RPMI7951 (cell line): ENCODE results near the gene MORN4. TPM values are rescaled to one million over a fixed set of nuclear protein-coding genes. Genes with fewer than 3 reads are reported as not detected.
"Not testable (repeated sequence)": the region's sequence is repeated elsewhere in the genome, so short reads cannot be mapped to it uniquely, and the experiment has no call there.

Experiments
- DNase-seq: peaks from one replicate; pipeline ENCODE4 v3.0.0-alpha.2; 2012; ENCODE audit warnings: low read depth
- total RNA-seq: library from RNA; depleted of rRNA; stranded (reverse); fragments of >200 nt; shearing (Covaris generic); gene quantifications from 2 replicates; pipeline ENCODE4 v1.2.3, GENCODE V29; 2014

MORN4 gene
- total RNA-seq, 1 experiment from 2014 or later = 3.7 TPM

DNA sequence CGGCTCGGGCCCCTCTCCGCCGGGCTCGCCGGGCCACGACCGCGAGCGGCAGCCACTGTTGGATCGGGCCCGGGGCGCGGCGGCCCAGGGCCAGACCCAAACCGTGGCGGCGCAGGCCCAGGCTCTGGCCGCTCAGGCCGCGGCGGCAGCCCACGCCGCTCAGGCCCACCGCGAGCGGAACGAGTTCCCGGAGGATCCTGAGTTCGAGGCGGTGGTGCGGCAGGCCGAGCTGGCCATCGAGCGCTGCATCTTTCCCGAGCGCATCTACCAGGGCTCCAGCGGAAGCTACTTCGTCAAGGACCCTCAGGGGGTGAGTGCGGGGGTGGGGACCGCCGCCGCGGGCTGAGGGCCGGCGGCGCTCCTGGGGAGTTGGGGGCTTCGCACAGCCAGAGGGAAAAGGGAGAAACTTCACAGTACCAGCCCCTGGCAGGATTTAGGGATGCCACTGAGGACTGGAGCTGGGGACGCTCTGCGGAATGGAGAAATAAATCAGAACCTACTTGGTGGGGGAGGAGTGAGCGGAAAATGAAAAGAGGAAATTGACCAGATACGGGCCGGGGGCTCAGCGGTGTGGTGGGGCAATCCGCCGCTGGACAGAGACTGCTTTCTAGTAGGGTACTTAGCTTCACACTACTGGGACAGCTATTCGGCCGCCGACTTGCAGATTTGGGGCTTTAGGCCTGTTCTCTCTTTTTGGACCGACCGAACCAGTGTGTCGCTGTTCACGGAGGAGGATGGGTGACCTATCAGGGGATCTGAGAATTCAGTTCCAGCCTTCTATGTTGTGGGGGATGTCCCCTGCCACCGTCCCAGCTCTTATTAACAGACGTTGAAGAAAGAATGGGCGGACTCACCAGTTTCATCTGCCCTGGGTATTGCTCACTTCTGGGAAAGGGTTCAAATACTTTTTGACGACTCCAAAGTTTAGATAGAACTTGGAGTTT is 7.8 kb upstream of the MORN4 start:
- DNase-seq = peak; percentile 22

DNA sequence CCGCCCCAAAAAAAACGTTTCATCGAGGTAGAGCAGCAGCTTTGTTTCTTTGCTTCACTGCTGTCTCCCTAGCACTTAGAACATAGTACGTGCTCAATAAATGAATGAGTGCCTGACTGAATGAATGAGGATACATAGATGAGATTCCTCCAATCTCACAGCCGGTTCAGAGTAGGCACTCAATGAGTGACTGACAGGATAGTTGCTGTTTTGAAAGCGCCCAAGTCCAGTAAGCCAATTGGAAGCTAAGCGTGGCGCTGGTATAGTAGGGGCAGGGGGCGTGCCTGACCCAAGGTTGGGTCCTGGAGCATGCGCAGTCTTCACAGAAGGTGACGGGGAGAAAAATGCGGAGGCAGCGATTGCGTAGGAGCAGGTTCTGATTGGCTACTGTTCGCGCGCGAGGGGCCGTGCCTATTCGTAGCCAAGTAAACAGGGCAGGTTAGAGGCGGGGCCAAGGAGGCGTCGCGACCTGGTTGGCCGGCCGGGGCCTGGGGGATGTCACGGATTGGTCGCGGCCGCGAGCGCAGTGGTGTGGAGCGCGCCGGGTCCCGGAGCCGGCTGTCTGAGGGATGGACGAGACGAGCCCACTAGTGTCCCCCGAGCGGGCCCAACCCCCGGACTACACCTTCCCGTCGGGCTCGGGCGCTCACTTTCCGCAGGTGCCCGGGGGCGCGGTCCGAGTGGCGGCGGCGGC is 7.0 kb upstream of the MORN4 start, which contains the start of gene PI4K2A:
Gene PI4K2A, plus strand, starts transcription at position 498 of the 694 bp plus-strand sequence. Its CDS starts 72 bp downstream, at position 570.
- DNase-seq = peak; percentile 97

DNA sequence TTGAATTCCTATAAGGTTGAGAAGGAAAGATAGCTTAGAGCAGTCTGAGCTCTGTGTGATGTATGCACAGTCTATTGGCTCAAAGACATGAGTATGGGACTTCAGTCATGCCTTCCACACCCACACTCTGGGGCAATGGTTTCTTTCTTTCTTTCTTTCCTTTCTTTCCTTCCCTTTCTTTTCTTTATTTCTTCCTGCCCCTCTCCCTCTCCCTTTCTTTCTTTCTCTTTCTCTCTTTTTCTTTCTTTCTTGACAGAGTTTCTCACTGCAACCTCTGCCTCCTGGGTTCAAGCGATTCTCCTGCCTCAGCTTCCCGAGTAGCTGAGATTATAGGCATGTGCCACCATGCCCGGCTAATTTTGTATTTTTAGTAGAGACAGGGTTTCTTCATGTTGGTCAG is 5.8 kb upstream of the MORN4 start:
- DNase-seq = not testable (repeated sequence)

- no peak for DNase-seq
Observed at GRCh38 chr10:97635577-97635976, 2.3 kb upstream of the MORN4 start.

DNA sequence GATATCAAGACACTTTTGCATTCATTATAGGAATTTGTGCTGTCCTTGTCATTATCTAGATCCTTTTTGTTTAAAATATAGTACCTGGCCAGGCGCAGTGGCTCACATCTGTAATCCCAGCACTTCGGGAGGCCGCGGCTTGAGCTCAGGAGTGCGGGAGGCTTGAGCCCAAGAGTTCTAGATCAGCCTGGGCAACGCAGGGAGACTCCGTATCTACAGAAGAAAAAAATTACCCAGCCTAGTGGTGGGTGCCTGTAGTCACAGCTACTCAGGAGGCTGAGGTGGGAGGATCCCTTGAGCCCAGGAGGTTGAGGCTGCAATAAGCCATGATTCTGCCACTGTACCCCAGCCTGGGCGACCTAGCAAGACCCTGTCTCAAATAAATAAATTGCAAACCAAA is 621 bp upstream of the MORN4 start:
- peak; percentile 17 for DNase-seq

GRCh38 chr10:97631098-97631497 is 2.2 kb downstream of the MORN4 start:
- no peak for DNase-seq

DNA sequence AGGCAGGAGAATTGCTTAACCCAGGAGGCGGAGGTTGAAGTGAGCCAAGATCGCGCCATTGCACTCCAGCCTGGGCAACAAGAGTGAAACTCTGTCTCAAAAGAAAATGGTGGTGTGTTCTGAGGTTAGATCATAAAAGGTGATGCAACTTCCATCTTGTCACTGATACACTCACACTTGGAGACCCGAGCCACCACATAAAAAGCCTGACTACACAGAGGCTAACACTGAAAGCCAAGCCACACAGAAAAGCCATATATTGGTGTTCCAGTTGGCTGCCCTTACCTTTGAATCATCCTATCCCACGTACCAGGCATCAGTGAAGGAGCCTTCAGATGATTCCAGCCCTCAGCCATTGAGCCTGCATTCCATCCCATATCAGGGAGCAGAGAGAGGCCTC is 4.0 kb downstream of the MORN4 start:
- DNase-seq = no peak

- DNase-seq = no peak
Observed at GRCh38 chr10:97628228-97628627, 5.1 kb downstream of the MORN4 start.

GRCh38 chr10:97627731-97628130 is 5.6 kb downstream of the MORN4 start:
- DNase-seq = no peak

GRCh38 chr10:97623277-97623676 is 10.0 kb downstream of the MORN4 start:
- DNase-seq = no peak

GRCh38 chr10:97618733-97619132 is 14.6 kb downstream of the MORN4 start:
- no peak for DNase-seq

DNA sequence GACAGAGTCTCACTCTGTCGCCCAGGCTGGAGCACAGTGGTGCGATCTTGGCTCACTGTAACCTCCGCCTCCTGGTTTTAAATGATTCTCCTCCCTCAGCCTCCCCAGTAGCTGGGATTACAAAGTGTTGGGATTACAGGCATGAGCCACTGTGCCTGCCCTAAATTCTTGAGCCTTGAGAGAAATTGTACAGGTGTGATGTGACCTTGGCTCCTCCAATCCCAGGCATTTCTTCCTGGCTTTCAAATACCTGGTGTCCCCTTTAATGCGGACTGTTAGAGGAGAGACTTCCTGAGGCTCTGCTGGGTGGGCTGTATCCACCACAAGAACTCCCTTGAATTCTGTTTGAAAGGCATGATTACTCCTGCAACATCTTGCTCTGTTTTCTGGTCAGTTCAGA is 15.0 kb downstream of the MORN4 start:
- no peak for DNase-seq

DNA sequence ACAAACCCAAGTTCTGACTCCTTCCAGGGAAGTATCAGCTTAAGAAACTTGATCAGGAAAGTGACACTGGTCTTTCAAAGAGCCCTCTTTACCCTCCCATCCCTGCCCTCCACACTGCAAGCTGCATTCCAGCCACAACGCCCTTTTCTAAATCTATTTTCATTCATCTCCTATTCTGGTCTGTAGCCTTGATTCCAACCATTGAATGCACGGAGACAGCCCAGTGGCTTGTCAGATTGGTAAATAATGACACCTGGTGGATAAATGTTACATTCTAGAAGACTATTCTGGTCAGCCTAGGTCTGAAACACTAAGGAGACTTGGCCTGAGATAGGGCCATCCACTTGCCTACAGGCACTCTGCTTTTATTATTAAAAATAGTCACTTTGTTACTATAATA is 20.9 kb downstream of the MORN4 start:
- DNase-seq = peak; percentile 64

GRCh38 chr10:97611473-97611872 is 21.8 kb downstream of the MORN4 start:
- no peak for DNase-seq

DNA sequence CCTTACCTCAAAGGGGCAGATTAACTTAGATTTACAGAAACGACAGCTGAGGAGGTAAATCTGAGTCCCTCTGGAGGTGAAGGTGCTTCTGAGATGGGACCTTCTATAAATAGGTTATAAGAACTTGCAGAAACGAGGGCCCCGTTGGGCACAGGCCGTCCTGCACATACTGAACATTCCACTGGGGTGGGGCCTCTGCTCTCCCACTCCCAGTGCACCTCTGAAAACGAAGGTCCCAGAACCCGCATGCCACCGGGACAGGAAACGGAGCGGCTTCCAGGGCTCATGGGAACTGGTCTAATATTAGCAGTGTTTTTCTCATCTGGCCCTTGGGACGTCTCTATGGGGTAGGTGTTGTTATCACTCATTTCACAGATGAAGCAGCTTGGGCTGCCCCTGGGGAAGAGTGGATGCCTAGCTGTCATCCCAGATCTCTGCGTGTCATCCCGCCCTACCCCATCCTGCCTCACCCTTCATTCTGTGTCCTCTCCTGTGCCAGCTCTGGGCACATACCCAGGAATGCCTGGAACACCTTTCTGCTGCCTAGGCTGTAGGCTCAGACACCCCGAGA is 24.2 kb downstream of the MORN4 start:
- no peak for DNase-seq

GRCh38 chr10:97607095-97607636 is 26.1 kb downstream of the MORN4 start:
- no peak for DNase-seq

GRCh38 chr10:97601268-97602215 is 31.8 kb downstream of the MORN4 start:
- DNase-seq = no peak

DNA sequence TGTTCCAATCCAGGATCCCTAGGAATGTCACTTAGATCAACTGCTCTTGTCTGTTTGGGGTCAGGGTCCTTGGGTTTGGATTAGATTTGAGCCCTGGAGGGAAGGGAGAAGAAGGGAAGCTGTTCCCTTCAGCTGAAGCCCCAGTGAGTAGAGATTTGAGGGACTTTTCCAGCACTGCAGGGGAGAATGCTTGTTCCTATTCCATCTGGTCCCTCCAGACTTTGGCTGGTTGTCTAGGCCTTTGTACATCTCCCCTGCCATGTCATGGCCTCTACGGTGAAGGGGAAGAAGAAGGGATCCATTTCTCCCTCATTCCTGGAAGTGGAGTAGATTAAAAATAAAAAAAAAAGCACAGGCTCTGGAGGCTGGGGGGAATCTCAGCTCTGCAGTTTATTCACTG is 32.7 kb downstream of the MORN4 start:
- DNase-seq = no peak

GRCh38 chr10:97599272-97599619 is 34.1 kb downstream of the MORN4 start:
- DNase-seq = no peak

- DNase-seq = no peak
Observed at GRCh38 chr10:97598407-97599271, 34.7 kb downstream of the MORN4 start.
